Measurements from ENCODE around the gene S1PR5.
"Not testable (repeated sequence)": the region's sequence is repeated elsewhere in the genome, so short reads cannot be mapped to it uniquely, and the experiment has no call there.

S1PR5 gene

GRCh38 chr19:10544753-10545251, 27.6 kb upstream of the S1PR5 start:
- peak overlapping the region; percentile 74 for H3K4me3 ChIP-seq (ENCODE audit: low read depth, low read length)
- no peak for DNase-seq (ENCODE audit: low read depth)
- TF ChIP-seq CTCF (conservative IDR thresholded peaks at IDR 0.05; ENCODE audit: low read depth, low read length) = no peak

- TF ChIP-seq CTCF (conservative IDR thresholded peaks at IDR 0.05; ENCODE audit: low read depth, low read length) = no peak
- no peak for DNase-seq (ENCODE audit: low read depth)
These were observed 27.1 kb upstream of the S1PR5 start for GRCh38 chr19:10544242-10544752.

GRCh38 chr19:10543420-10544241, 26.4 kb upstream of the S1PR5 start, which contains the start of gene ATG4D:
Gene ATG4D (plus strand): TSS chr19:10543904. CDS start chr19:10544091, 187 bp downstream.
- H3K4me3 ChIP-seq (ENCODE audit: low read depth, low read length) = peak within 1 kb of the TSS; percentile 74
- TF ChIP-seq CTCF (conservative IDR thresholded peaks at IDR 0.05; ENCODE audit: low read depth, low read length) = no peak

More at GRCh38 chr19:10544242-10544752, 27.1 kb upstream of the S1PR5 start:
- H3K4me3 ChIP-seq (ENCODE audit: low read depth, low read length) = peak overlapping the region; percentile 74

GRCh38 chr19:10543059-10543419, 25.8 kb upstream of the S1PR5 start:
- no peak overlapping the region for H3K4me3 ChIP-seq (ENCODE audit: low read depth, low read length)
- DNase-seq (ENCODE audit: low read depth) = no peak
- TF ChIP-seq CTCF (conservative IDR thresholded peaks at IDR 0.05; ENCODE audit: low read depth, low read length) = no peak

More at GRCh38 chr19:10543420-10544241, 26.4 kb upstream of the S1PR5 start, which contains the start of gene ATG4D:
- DNase-seq (ENCODE audit: low read depth) = peak; percentile 66

- not testable (repeated sequence) for H3K4me3 ChIP-seq (ENCODE audit: low read depth, low read length); DNase-seq (ENCODE audit: low read depth)
These were observed 21.8 kb upstream of the S1PR5 start for GRCh38 chr19:10539016-10539415.

- no peak overlapping the region for H3K4me3 ChIP-seq (ENCODE audit: low read depth, low read length)
- DNase-seq (ENCODE audit: low read depth) = no peak
- TF ChIP-seq CTCF (conservative IDR thresholded peaks at IDR 0.05; ENCODE audit: low read depth, low read length) = no peak
These were observed 21.1 kb upstream of the S1PR5 start for GRCh38 chr19:10538204-10538983.

GRCh38 chr19:10537668-10538067, 20.4 kb upstream of the S1PR5 start:
- no peak for DNase-seq (ENCODE audit: low read depth)
- no peak overlapping the region for H3K4me3 ChIP-seq (ENCODE audit: low read depth, low read length)
- TF ChIP-seq CTCF (conservative IDR thresholded peaks at IDR 0.05; ENCODE audit: low read depth, low read length) = no peak

Data from choroid plexus epithelial cell (primary cell).